GM18861 (cell line): ENCODE data around the gene TRABD2B.

Experiments used
- ATAC-seq: cut with Tn5 transposase; IDR thresholded peaks from one replicate; pipeline ENCODE4 v1.9.1; 2021; ENCODE audit not compliant: unreplicated experiment

Gene TRABD2B

DNA sequence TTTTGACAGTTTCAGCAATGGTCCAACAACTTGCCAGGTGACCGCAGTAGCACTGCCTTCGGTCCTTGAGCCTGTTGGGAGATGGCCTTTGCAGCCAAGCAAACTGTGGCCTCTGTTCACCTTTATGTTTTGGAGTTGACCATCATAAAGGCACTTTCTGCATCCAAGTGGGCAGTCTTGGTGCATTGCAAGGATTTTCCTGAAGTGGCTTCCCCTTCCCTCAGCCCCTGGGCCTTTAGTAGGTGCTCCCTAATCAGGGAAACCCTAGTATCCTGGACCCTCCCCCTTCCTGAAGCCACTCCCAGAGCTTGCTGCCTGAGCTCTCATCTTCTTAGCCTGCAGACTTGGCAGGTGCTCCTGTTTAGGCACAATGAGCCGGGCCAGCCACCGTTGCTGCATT, 140.2 kb downstream of the TRABD2B start:
- no peak for ATAC-seq

DNA sequence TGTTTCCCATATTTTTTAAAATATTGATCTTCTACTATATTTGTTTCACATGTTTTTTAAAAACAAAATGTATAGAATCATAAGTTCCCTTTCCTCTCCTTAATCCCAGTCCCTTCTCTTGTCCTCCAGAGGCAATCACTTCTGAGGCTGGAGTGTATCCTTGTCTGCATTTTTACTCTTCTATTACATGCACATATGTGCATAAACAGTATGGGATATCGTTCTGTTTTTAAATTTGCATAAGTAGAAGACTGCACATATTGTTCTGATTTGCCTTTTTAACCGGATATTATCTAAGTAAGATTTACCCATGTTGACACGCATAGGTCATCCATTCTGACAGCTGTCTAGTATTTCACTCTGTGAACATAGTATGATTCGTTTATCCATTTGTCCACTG, 142.0 kb downstream of the TRABD2B start:
- no peak for ATAC-seq

DNA sequence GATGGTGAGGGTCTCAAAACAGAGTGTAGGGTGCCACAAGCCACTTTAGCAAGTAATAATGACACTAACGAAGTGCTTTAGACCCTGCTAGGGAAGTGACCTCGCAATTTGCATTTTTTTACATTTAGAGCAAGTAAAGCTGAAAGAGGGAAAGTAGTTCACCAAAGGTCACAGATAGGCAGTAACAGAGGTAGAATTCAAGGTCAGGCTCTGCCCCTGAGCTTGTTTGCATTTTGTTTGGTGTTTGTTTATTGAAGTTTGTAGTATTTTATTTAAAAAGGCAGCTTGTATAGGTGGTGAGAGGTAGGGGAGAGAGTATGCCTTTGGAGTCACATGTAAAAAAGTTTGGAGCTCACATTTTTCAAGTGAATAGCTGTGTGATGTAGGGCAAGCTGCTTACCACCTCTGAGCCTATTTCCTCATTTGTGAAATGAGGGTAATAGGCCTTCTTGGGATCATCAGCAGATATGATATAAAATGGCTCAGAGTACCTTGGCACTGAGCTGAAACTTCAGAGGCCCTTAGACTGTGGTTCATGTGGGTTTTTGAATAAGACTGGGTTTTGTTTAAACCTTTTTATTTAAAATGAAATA, 142.5 kb downstream of the TRABD2B start:
- ATAC-seq, result no peak

DNA sequence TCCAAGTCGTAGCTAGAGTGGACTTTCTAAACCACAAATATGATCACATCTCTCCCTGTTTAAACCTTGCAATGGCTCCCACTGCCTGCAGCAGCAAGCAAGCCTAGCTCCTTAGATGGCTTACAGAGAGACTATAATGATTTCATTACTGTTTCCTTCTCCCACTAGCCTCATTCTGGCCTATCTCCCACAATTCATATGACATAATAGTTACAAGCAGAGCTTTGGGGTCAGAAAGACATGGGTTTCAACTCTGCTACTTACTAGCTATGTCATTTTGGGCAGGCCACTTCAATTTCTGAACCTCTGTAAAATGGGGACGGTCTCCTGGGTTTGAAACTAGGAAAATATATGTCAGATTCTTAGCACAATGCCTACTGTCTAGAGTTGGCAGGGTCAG, 143.3 kb downstream of the TRABD2B start:
- no peak for ATAC-seq

DNA sequence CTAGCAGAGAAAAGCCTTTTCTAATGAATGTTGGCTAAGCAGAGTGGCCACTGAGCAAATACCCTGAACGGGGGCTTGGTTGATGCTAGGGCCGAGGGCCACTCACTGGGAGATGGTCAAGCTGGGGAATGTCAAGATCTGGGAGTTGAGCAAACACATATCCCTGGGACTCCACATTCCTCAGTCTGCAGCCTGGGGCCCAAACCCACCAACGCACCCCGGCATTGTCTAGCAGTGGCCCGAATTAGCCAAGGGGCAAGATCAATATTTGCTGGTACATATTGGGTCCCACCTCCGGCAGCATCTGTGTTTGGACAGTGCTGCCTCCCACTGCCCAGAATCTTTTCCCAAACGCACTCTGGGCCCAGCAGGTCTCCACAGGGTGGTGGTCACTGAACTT, 144.1 kb downstream of the TRABD2B start:
- ATAC-seq, result no peak

DNA sequence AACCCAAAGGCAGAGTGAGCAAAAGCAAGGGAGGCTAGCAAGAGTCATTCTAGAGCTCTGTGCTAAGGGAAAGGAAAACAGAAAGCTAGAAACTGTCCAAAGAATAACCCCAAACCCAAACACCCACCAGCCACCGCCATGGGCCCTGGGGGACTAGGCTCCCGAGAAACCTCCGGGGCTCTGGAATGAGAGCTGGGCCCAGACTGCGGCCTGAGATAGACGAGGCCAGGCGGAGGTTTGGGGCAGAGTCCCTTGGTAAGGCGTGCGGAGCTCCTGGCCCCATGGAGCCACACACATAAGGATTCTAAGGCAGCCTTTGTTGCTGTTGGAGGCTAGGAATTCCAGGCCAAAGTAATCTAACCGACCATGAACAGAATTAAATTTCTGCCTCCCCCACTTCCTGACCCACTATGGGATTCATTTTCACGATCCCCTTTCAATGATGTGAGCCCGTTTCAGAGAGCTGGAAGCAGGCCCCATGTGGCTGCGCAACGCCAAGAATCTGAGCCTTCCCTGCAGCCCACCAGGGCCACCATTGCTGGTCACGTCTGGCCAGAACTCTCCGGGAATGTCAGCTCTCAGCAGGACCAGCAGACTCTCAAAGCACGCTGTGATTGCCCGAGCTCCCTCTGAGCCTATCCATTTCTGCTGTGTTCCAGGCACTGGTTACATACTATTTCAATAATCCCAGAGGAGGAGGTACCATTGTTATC, 145.0 kb downstream of the TRABD2B start:
- no peak for ATAC-seq

DNA sequence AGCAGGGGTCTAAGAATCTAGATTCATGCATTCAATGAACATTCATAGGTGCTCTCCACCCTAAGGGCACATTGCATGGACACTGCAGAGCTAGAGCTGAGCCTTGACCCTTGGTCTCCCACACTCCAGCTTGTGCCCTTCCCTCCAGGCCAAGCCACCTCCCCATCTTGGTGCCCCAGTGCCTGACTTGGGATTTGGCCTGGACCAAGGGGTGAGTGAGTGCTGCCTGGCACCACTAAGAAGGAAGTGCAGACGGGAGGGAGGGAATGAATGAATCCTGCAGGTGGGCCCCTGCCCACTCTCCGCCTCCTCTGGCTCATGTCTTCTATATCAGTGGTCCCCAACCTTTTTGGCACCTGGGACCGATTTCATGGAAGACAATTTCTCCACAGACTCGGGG, 146.7 kb downstream of the TRABD2B start:
- no peak for ATAC-seq

DNA sequence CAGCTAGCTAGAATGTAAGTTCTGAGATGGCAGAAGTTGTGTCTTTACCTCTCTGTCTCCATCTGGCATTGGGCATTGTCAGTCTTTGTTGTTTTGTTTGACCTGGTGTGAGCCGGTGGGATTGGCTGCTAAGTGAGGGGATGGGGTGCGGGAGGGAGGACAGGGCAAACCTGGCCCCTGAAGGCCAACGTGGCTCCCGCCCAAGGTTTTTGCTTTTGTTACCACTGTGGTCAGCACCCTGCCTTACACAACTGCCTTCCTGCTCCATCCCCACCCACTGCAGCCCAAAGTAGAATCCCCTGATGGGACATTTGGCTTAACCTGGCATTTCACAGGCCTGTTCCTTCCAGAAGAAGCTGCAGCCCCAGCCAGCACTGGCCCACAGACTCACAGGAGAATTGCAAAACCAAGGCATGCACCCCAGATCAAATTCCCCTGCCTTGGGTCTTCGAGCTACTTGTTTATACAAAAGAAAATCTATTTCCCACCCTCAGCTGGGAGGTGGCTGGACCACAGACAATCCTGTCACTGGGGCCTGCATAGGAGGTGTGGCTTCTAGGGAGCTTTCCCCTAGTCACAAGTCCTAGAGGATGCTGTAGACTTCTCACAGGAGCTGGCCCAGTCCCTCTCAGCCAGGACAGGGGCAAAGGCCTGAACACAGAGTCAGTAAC, 147.5 kb downstream of the TRABD2B start:
- ATAC-seq, result no peak

DNA sequence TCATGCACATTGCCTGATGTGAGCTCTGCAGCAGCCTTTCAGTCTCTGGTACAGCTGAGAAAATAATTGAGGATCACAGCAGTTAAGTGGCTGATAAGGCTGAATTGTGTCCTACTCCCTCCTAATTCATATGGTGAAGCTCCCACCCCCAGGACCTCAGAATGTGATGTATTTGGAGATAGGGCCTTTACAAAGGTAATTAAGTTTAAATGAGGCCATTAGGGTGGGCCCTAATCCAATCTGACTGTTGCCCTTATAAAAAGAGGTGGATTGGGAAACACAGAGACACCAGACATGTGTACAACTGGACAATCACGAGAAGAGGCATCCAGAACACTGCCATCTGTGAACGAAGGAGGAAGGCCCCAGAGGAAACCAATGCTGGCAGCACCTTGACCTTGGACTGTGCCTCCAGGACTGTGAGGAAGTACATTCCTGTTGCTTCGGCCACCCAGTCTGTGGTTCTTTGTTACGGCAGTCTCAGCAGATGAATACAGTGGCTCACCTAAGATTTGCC, 148.1 kb downstream of the TRABD2B start:
- no peak for ATAC-seq

DNA sequence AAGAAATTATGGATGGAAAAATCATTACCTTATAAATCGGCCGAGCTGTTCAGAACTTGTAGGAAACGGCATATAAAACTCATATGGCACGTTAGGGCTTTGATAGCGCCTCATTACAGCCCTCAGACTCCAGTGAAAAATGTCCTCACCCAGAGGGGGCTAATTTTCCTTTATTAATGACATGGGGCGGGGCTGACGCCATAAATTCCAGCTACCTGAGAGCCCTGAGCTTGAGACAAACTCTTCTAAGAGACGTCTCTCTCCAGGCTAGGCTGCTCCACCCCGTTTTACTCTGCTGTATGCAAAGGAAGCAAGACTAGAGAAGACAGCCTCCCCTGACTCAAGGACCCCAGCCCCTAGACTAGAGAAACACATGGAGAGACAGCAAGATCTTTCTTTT, 149.4 kb downstream of the TRABD2B start:
- ATAC-seq, result no peak

DNA sequence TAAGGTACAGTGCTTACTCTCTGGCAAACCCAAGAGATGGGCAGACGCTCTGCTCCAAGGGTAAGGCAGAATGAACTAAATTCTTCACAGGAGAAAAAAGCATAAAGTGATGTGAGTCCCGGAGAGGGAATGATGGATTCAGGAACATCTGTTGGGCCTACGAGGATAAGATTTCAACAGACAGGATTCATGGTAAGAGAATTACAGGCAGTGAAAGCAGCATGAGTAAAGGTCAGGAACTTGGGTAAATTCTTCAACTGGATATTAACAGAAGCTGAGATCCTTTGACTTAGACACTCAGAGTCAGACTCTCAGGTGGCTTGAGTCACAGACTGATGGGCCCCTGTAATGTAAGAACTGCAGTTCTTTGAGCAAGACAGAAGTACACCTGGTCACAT, 152.6 kb downstream of the TRABD2B start:
- no peak for ATAC-seq

DNA sequence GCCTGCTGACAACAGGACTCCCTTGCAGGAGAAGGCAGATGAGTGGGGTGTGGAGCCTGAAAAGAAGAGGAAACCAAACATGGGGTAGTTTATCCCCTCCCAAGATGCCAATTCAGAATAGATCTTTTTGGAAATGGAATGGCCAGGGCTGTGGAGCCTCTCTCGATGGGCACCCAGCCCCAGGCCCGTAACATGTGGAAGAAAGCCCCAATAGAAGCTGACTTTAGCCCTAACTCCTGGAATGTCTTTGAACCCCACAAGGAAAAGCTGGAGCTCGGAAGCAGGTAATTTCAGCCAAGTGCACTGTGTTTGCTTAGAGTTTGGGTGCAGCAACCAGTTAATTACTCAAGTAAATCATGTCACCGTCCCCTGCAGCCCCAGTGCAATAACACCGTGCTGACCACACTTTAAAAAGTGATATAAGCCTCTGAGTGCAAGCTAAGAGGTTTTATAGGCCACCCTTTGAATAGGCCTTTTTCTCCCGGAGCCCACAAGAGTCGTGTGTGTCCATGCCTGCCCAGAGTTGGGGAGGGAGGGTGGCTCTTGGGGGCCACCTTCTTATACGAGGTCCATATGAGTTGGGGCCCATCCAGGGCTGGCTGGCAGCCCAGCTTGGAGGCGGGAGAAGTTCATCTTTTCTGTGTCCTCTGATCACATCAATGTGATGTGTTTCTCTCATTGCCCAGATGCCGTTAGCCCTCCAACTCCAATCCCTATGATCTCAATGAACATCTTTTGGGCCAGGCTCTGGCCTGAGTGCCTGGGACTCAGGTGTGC, 153.2 kb downstream of the TRABD2B start:
- no peak for ATAC-seq

DNA sequence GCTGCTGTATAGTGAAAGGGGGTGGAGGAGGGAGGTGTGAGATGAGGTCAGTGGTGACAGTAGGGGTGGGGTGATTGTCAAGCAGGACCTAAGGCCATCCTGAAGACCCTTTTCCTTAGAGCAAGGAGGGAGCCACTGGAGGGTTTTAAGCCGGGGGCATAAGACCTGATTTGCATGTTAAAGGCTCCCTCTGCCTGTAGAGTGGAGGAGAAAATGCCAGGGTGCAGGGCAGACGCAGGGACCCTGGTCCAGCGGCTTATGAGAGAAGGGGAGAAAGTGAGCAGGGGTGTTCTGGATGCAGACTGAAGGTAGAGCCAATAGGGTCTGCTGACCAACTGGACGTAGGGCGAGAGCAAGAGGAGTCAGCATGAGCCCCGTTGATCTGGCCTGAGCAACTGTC, 154.1 kb downstream of the TRABD2B start:
- no peak for ATAC-seq

DNA sequence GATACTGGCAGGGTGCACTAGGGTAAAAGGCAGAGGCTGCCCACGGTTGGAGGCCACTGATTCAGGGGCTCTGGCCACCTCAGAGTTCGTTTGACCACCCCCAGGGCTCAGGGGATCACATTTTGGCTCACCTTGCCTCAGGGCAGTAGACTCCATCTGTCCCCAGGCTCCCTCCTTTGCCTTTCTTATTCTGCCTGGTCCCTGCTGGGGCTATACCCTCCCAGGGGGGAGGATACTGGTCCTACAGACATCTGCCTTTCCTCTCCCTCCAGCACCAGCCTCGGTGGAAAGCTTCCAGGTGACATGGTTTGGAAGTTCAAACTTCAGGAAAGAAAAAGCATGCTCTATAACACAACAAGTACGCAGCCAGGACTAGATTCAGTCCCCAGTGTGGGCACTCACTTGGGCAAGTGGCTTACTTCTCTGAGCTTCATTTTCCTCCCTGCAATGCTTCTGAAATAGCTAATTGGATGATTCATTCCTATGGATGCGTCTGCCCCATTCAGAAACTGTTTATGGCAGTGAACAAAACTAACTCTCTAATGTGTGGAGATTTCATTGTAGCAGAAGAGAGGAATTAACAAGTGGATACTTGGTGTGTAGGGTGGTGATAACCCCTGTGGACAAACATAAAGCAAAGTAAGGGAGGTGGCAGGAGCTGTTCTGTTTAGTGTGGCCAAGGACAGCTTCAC, 154.8 kb downstream of the TRABD2B start:
- no peak for ATAC-seq

DNA sequence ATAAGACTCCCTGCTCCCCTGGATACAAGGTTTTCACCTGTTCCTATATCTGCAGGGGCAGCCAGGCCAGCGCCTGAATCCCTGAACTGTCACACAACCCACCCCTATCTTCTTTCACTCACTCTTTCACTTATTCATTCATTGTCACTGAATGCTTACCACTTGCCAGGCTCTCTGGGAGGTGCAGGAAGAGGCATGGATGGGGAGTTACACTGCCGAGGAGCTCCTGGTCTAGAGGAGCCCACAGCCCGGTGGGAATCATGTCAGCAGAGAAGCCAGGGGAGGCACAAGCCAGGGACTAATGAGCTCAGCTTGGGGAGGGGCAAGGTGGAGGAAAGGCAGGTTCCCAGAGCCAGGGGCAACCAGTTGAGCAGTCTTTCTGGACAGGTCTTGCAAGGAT, 155.8 kb downstream of the TRABD2B start:
- ATAC-seq, result no peak

DNA sequence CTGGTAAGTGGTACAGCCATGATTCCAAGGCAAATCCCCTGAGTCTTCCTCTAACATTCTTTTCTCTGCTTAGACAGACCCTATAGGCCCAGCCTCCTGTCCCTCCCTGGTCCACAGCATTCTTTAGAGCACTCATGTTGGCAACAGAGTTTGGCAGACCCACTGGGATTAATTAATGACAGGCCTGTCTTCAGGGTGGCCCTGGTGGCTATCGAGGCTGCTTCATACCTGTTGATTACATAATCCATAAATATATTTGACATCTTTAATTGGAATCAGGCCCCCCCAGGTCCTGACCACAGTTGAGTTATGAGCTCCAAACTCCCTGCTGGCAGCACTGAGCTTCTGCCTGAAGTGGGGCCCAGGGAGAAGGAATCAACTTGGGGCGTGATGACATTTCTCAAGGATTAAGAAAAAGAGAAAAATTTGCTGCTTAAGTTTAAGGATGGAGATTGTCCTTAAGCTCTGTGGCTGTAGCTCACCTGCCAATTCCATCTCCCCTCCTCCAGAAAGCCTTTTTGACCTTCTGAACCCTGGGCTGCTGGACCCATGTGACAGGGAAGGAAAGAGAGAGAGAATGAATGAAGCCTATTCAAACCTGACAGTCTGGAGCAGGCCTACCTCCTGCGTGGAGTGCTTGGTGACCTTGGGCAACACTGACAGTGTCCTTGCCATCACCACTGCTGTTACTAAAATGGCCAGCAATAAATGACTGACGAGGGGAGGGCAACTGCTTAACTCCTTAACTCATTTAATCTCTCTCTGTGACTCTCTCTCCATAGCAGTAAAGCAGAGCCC, 156.6 kb downstream of the TRABD2B start:
- ATAC-seq, result no peak

DNA sequence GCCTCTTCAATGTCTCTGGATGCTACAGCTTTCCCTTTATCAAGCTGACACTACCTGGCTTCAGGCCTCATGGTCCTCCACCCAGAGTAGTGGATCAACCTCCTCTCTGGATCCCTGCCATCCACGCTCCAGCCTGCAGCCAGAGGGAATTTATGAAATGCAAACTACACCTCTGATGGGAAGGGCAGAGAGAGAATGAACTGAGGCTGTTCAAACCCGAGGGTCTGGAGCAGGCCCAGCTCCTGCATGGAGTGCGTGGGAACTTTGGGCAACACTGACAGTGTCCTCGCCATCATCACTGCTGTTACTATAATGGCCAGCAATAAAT, 157.8 kb downstream of the TRABD2B start:
- no peak for ATAC-seq

DNA sequence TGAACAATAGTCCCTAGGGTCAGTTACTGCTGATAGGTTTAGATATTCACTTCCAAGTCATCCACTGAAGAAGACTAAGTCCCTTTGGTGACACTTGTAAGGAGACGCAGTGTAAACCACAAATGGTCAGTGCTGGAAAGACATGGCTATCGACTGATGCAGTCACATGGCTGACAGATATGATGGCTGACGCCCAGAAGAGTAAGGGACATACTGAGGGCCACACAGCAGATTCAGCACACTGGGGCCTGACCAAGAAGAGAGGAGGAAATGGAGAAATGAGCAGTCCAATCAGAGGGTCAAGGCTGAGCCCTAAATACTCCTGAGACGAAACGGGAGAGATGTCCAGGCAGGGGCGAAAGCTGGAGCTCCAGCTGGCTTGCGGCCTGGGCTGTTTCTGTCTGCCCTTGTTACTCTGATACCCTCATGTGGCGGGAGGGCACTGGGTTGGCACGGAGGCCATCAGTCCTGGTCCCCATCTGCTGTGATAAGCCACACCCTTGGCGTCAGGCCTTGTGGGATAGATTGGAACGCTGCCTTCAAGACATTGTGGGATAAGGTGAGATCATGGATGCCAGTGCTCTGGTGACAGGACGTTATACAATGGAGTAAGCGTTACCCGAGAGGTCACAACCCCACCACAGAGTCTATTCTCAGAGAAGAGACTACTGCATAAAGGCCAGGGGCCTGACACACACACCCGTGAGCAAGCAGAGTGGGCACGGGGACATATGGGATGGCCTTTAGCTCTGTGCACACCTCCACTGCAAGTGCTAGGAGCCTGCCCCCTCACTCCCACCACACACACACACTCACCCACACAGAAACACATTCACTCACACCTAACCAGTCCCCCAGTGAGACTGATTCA, 158.4 kb downstream of the TRABD2B start:
- ATAC-seq, result no peak

DNA sequence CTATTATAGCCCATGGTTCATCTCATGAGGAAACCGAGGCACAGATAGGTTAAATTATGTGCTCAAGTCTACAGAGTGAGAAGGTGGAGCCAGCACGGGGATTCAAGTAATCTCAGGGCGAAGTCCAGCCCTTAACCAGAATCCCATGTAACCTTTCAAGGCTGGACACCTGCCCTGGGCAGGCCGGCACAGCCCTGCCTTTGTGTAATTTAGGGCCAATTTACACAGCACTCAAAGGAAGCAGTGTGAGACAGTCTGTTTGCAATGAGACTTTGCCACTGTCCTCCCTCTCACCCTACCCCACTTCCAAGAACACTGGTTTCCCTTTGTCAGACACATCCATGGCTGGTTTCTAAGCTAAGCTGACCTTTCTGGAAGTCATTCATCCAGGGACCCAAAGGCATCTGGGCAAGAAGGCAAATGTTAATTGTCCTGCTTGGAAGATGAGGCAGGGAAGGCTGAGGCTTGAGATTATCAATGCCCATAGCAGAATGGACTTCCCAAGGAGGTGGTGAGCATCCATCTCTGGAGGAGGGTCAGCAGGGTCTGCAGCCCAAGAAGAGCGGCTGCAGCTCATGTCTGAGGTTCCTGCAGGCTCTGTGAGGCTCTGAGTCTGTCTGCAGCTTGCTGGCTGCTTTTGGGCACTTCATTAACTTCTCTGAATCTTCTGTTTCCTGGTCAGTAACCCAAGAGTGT, 159.2 kb downstream of the TRABD2B start:
- ATAC-seq, result no peak
